Stimulated activated CD4-positive, alpha-beta T cell treated with anti-CD3 and anti-CD28 coated beads, Interleukin-1b, Interleukin-23, amount 100 ng/mL, for 4 hours (primary cell): Measurements from ENCODE around the gene CACNA1F.

Source experiments
- DNase-seq, 2 donors: peaks; one replicate each; pipeline ENCODE4 v3.0.0-alpha.2; 2020; ENCODE audit warnings: low read depth in 2 of 2

Gene CACNA1F

DNA sequence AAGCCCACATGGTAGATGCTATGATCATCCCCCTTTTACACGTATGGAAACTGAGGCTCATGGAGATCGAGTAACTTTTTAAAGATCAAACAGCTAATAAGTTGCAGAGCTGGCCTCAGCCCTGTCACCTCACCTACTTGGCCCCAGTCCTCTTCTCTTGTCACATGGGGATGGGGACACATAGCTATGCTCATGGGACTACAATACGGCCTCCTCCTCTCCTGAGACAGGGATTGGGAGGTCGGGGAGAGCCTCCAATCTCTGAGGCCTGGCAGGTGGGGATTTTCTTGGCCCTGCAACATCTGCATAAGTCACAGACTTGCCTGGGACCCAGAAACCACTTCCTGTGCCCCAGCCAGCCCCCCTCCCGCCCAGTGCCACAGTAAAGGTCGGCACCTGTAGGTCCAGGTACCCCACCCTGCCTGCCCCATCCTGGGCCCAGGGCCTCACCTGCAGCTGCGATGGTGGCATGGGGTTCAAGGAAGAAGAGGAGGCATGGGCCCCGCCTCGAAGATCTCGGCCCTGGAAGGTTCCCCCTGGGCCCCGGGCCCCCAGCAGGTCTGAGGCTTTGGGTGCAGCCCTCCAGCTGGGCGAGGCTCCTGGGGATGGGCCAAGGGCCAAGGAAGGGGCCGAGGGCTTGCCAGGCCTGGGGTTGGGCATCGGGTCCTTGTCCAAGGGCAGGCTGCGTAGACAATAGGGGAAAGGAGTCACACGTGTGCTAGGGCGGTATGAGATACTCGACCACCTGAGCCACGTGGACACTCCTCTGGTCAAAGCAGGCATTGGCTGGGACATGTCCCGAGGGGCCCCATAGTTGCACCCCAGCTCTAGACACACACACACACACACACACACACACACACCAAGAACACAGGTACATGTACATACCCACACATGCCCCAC is 25.0 kb upstream of the CACNA1F start:
- DNase-seq = no peak

DNA sequence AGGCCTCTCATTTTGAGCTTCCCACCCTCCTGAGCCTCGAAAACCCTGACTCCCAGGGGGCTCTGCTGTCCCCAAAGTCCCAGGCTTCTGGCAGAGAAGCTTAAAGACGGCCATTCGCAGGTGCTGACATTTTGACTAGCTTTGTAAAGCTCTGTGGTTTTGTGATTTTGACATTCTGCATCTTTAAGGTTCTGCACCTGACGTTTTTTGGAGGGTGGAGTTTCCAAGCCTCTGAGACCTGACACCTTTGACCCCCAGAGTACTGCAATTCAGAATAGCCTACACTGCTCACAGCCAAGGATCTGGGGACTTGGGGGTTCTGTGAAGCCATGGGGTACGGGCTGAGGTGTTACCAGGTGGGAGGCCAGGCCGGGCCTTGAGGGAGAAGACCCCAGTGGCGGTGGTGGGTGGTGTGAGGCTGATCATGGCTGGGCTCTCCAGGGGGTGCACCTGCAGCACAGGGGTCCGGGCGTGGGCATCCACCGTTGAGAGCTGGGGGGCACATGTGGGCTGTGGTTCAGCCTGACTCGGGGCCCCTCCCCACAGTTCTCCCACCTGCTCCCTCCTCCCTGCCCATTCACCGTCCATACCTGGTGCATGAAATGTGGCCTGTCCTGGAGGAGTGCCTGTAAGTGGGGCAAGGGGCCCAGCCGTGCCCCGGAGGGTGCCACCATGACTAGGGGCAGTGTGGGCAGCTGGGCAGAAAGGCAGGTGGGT is 24.1 kb upstream of the CACNA1F start:
- DNase-seq = no peak

DNA sequence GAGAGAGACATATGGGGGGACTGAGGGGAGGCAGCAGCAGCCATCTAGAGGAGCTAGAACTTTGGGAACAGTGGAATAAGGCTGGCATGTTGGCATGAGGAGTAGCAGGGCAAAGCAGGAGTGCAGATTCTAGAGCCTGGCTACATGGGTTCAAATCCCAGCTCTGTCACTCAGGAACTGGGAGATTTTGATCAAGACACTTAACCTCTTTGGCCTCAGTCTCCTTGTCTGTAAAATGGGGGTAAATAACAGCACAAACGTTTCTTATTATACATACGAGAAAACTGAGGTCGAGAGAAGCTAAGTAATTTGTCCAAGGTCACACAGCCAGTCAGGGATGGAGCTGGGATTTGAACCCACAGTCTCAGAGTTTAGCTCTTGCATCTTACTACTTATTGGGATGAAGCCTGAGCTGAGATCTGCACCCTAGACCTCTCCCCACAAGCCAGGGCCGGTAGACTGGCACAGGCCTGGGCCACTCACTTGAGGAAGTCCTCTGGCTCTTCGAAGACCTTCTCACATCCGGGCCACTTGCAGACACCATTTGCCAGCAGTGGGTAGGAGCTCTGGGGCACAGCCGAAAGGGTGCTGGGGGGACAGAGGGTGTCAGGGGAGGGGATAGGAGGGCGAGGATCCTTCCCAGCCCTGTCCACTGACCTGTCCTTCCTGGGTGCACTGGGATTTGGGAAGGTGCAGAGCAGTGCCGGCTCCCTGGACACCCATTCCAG is 23.3 kb upstream of the CACNA1F start:
- DNase-seq = no peak

DNA sequence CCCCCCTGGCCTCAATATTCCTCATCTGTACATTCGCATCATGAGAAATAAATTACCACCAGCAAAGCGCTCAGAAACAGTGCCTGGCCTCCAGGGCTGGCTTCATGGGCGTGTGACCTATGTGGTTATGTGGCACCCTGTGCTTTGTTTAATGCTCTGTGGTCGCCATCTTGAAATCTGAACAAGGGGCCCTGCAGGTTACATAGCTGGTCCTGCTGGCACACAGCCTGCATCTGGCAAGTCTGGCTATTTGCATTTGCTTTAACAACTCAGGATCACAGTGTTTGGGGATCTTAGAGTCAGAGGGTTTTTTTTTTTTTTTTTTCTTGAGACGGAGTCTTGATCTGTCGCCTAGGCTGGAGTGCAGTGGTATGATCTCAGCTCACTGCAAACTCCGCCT is 21.5 kb upstream of the CACNA1F start:
- DNase-seq = no peak

DNA sequence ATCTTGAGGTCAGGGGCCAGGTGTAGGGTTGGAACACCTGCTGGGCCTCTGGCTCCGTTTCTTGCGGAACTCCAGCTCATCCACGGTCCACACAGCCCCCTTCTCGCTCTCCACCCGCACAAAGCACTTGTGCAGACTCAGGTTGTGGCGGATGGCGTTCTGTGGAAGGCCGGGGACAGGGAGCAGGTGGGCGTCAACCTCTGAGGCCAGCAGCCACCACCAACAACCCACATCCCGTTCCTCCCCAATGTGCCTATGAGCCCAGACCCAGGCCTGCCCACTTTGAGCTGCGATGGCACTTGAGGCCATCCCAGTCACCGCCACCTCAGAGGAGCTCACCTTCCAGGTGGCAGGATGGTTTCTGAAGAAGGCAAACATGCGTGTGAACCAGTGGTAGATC is 18.2 kb upstream of the CACNA1F start:
- no peak for DNase-seq

DNA sequence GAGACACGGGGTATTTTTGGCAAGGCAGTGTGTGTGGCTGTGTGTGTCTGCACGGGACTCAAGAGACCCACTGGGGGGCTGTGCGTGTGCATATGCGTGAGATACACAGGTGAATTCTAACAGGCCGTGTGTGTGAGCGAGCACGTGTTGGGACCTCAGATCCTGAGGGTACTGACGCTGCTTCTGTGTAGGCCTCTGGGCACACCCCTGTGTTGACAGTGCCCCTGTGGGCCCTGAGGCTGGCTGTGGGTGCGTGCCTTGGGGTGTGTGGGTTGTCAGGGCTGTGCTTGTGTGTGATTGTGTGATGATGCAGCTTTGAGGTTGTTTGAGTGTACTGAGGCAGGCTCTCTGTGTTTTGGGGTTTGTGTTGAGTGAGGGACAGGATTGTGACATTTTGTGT is 17.4 kb upstream of the CACNA1F start:
- DNase-seq = no peak

DNA sequence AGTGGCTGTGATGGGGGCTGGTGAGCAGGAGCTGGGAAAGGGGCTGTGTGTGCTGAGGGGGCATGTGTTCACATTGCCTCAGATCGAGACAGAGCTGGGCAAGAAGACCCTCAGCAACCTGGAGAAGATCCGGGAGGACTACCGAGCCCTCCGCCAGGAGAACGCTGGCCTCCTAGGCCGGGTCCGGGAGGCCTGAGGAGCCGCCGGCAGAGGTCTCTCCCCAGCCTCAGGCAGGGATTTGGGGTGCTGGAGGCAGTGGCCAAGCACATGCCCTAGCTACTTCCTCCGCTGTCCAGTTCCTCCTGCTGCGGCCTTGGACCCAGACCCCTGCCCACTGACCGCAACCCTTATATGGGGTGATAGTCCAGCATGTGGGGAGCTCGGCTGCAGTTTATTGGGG is 16.9 kb upstream of the CACNA1F start:
- DNase-seq = no peak

DNA sequence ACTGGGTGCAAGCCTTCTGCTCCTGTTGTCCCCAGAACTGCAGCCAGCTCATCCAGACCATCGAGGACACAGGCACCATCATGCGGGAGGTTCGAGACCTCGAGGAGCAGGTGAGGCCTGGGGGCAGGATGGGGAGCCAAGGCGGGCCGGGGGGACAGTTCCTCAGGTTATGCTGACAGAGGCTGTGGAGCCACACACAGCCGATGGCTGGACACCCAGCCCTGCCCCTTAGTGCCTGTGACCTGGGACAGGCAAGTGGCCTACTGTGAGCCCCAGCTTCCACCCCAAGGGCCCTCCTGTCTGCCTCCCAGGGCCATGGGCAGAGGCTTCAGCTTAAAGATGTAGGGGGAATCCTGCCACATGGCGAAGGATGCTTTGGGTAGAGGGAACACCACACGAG is 16.5 kb upstream of the CACNA1F start:
- DNase-seq = no peak

DNA sequence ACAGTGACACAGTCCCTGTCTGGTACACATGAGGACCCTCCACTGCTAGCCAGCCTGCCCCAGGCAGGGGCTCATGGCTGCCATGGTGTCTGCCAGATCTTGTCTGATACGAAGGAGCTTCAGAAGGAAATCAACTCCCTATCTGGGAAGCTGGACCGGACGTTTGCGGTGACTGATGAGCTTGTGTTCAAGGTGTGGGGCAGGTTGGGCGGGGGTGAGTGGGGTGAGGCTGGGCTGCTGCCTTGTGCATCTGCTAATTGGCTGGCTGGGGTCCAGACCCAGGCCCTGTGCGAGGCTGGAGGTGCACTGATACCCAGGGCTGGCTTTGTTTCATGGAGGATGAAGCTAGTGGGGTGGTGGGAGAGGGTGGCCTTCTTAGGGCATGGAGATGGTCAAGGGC is 15.9 kb upstream of the CACNA1F start:
- DNase-seq = no peak

DNA sequence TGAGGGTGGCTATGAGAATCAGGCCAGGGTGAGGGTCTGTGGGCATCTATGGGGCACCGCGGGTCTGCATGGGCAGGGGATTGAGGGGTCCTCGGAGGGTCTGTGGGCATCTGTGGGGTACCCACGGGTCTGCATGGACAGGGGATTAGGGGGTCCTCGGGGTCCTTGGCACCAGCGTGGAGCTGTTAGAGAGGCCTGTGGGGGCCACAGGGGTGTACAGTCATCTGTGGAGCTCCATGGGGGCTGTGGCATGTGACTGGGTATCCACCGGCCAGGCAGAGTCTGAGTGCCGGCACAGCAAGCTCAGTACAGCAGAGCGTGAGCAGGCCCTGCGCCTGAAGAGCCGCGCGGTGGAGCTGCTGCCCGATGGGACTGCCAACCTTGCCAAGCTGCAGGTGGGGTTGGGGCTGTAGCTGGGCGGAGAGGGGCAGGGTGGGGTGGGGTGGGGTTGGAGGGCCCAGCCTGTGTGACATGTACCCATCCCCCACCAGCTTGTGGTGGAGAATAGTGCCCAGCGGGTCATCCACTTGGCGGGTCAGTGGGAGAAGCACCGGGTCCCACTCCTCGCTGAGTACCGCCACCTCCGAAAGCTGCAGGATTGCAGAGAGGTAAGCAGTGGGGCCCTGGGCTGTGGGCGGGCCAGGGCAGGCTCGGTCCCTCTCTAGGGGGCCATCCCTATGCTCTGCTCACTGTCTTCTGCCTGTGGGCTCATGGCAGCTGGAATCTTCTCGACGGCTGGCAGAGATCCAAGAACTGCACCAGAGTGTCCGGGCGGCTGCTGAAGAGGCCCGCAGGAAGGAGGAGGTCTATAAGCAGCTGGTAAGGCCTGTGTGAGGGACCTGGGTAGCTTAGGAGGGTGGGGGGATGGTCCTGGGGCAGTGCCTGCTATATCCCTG is 15.0 kb upstream of the CACNA1F start:
- DNase-seq = no peak

DNA sequence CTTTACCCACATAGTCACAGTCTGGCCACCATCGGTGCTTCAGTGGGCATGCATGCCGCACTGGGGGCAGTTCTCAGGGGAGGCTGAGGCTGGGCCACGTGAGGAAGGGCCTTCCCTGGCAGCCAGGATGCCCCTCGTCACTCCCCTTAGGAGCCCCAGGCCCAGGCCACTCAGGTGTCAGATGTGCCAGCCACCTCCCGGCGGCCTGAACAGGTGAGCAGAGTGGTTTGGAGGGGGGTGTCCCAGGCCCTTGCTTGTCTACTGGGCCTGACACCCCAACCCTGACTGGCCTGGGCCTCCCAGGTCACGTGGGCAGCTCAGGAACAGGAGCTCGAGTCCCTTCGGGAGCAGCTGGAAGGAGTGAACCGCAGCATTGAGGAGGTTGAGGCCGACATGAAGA is 14.2 kb upstream of the CACNA1F start:
- DNase-seq = no peak

DNA sequence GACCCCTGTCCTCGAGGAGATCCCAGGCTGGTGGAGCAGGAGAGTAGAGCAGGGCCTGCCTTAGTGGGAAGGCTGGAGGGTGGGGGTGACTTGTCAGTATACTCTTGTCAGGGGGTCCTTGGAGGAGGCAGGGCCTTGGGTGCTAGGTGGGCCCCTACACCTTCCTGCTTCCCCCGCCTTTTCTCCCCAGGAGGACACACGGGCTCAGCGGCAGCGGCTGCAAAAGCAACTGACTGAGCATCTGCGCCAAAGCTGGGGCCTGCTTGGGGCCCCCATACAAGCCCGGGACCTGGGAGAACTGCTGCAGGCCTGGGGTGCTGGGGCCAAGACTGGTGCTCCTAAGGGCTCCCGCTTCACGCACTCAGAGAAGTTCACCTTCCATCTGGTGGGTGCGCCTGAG is 13.4 kb upstream of the CACNA1F start:
- no peak for DNase-seq

DNA sequence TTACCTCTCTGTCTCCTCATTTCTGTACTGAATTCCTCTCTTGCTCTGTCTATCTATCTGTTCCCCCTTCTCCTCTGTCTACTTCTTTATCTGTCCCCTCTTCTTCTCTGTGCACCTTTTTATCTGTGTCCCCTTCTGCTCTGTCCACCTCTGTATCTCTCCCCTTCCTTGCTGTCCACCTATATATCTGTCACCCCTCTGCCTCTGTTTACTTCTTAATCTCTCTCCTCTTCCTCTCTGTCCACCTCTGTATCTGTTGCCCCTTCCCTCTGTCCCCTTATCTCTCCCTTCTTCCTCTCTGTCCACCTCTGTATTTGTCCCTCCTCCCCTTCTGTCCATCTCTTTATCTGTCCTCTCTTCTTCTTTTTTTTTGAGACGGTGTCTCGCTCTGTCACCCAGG is 11.1 kb upstream of the CACNA1F start:
- no peak for DNase-seq

DNA sequence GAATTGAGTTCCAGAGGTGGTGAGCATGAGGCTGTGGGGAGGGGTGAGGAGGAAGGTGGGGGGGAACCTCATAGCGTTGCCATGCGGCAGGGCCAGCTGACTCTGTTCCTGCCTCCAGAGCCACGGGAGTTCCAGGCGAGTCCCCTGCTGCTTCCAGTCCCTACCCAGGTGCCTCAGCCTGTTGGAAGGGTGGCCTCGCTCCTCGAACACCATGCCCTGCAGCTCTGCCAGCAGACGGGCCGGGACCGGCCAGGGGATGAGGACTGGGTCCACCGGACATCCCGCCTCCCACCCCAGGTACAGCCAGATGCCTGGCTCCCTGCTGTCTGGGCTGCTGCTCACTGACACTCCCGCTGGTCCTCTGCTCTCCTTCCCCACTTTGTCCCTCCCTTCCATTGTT is 10.0 kb upstream of the CACNA1F start:
- DNase-seq = no peak

DNA sequence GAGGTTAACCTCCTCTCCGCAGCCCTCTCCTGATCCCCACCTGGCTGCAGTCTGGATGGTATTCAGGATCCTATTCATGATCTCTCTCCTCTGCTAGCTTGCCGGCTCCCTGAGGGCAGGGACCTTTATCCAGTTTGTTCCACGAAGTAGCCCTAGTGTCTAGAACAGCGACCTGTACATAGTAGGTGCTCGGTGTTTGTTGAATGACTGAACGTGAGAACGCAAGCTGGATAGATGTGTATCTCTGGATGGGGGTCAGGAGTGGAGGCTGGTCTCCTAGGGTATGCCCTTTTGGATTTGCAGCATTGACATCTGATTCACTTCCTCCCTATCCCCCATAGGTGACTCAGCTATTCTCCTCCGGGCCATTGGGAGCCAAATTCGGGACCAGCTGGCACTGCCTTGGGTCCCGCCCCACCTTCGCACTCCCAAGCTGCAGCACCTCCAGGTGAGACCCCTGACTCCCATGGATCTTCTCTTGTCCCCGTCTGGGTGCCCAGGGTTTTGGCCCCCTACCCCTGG is 9.5 kb upstream of the CACNA1F start:
- DNase-seq = no peak

DNA sequence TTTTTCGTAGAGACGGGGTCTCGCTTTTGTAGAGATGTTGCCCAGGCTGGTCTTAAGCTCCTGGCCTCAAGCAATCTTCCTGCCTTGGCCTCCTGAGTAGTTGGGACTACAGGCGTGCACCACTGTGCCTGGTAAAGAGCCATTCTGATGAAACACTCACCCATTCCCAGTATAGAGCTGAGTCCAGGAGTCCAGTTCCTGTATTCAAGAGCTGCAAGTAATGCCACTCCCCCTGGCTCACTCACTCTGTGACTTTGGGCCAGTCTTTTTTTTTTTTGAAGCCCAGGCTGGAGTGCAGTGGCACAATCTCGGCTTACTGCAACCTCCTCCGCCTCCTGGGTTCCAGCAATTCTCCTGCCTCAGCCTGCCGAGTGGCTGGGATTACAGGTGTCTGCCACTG is 5.6 kb upstream of the CACNA1F start:
- no peak for DNase-seq

DNA sequence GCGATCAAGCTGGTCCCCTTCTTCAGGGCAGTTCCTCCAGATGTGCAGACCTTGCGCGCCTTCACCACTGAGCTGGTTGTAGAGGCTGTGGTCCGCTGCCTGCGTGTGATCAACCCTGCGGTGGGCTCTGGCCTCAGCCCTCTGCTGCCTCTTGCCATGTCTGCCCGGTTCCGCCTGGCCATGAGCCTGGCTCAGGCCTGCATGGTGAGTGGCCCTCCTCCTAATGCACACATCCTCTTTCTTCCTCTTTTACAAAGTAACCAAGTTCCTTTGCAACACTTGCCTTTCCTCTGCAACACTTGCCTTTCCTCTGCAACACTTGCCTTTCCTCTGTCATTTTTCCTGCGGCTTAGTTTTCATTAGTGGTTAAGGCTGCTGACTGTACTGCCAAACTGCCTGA is 3.9 kb upstream of the CACNA1F start:
- no peak for DNase-seq

DNA sequence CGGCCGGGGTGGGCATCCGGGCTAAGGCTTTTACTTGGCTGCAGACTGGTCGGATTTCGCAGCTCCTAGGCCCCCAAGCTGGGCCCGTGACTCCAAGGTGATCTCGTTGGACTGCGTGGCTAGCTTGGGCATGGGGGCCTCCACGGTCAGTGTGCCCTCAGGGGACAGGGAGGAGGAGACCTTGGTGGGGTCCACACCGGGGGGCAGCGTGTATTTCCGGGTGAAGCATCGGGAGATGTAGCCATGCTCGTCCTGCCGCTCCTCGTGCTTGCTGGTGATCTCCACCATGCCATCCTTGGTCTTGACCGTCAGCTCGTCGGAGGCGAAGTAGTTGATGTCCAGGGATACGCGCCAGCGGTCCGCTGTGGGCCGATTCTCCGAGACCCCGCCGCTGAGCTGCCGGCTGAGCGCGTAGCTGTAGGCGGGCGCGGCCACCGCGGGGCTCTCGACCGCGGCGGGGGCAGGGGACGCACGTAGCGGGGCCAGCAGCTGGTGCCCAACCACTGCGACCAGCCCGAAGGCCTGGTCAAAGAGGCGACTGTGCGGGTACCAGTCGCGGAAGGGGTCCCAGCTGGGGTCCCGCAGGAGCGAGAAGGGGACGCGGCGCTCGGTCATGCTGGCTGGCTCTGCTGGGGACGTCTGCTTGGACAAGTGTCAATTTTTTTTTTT is 881 bp upstream of the CACNA1F start:
- no peak for DNase-seq

DNA sequence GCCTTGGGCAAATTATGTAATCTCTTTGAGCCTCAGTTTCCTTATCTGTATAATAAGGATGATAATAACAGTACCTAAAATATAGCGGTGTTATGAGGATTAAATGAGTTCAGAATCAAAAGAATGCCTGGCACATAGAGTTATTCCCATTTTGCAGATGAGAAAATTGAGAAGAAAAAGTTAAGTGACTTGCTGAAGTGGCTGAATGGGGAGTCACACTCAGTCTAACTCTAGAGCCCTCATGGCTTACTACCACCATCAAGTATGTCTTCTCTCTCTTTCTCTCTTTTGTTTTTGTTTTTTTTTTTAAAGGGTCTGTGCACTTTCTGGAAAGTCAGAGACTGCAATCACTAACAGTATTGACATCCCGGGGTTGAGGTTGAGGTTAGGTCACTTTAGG is 615 bp downstream of the CACNA1F start:
- no peak for DNase-seq

DNA sequence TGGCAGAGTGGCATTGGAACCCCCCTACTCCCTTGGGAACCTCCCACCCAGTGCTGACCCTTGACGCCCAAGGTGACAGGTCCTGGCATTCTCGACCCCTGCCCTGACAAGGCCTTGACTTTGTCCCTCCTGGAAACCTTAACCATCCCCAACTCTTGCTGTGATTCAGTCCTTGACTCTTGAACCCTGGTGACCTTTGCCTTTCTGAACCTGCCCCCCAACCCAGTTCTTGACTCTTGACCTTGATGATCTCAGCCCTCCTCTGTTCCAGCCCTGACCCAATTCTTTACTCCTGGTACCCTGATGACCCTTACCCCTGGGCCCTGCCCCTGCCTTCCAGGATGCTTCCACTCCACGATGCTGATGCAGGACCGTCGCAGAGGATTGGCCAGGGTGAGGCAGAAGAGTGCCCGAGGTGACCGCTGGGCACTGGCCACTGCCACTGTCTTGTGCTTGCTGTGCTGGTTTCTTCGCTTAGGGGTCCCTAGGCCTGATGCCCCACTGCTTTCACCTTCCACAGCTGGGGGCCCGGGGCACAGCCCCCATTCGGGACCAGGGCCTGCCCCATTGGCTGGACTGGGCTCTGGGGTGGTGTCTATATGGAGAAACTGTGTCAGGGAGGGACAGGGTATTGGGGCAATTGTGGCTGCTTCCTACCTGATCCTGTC is 1.7 kb downstream of the CACNA1F start:
- DNase-seq = no peak
